OCI-LY3 (cell line): Measurements from ENCODE around the gene FAM219A.
"Not testable (repeated sequence)": the region's sequence is repeated elsewhere in the genome, so short reads cannot be mapped to it uniquely, and the experiment has no call there.

Source experiments
- H2AFZ ChIP-seq: fragments of 200-600, 300-600 bp; shearing (Covaris generic); 2 replicates; pipeline ENCODE4 v1.6.0; 2014; ENCODE audit warnings: antibody characterized with exemption, low read depth, low read length
- H3K27ac ChIP-seq: fragments of 200-600, 300-600 bp; sonication (generic); 2 replicates; pipeline ENCODE4 v1.5.1; 2014; ENCODE audit warnings: mild to moderate bottlenecking, low read length, moderate library complexity, mixed read lengths
- H3K27me3 ChIP-seq: fragments of 200-600, 300-600 bp; sonication (generic); 2 replicates; pipeline ENCODE4 v1.6.1; 2014; ENCODE audit warnings: low read depth, low read length, mixed read lengths
- H3K36me3 ChIP-seq: fragments of 200-600, 300-600 bp; sonication (generic); replicated peaks from 2 replicates; pipeline ENCODE3; 2014; ENCODE audit warnings: low read depth, low read length, mixed read lengths
- H3K4me1 ChIP-seq: fragments of 300-600, 200-600 bp; sonication (generic); 2 replicates; pipeline ENCODE4 v1.6.1; 2014; ENCODE audit warnings: low read length, mixed read lengths
- H3K4me2 ChIP-seq: fragments of 200-600, 300-600 bp; sonication (generic); 2 replicates; pipeline ENCODE4 v1.6.1; 2014; ENCODE audit warnings: low read length, mixed read lengths
- H3K4me3 ChIP-seq: fragments of 300-600, 200-600 bp; sonication (generic); 2 replicates; pipeline ENCODE4 v1.5.1; 2014; ENCODE audit warnings: antibody characterized with exemption, mild to moderate bottlenecking, low read length, moderate library complexity
- H3K79me2 ChIP-seq: fragments of 300-600, 200-600 bp; shearing (Covaris generic); 2 replicates; pipeline ENCODE4 v1.6.1; 2014; ENCODE audit warnings: mild to moderate bottlenecking, low read length, mixed read lengths
- H3K9ac ChIP-seq: fragments of 300-600, 200-600 bp; shearing (Covaris generic); 2 replicates; pipeline ENCODE4 v1.6.0; 2014; ENCODE audit warnings: mild to moderate bottlenecking, low read length, moderate library complexity
- H3K9me3 ChIP-seq: fragments of 200-600, 300-600 bp; shearing (Covaris generic); 2 replicates; pipeline ENCODE4 v1.6.1; 2014; ENCODE audit warnings: low read length, mixed read lengths; ENCODE audit not compliant: insufficient read depth
- H4K20me1 ChIP-seq: fragments of 200-600, 300-600 bp; sonication (generic); 2 replicates; pipeline ENCODE4 v1.6.1; 2016; ENCODE audit warnings: low read length, mixed read lengths; ENCODE audit not compliant: insufficient read depth
- CTCF ChIP-seq: fragments of 200-600, 300-600 bp; sonication (generic); IDR thresholded peaks from 2 replicates; pipeline ENCODE4 v1.5.1; 2014; ENCODE audit warnings: antibody characterized with exemption, low read length, low read depth
- EZH2phosphoT487 ChIP-seq: fragments of 200-600 bp; shearing (Covaris generic); IDR thresholded peaks from 2 replicates; pipeline ENCODE4 v1.6.1; 2018; ENCODE audit warnings: antibody characterized with exemption, mixed run types, low read depth

The FAM219A gene

GRCh38 chr9:34366365-34366764, 92.0 kb downstream of the FAM219A start:
- H3K9ac ChIP-seq = no peak overlapping the region
- no peaks in the 10 kb centered on the region for H4K20me1 ChIP-seq
- H3K79me2 ChIP-seq = no peaks in the 10 kb centered on the region
- no peaks in the 10 kb centered on the region for H3K36me3 ChIP-seq
- H3K4me3 ChIP-seq = no peak overlapping the region
- H3K27ac ChIP-seq = no peak overlapping the region
- no peaks in the 10 kb centered on the region for H3K4me1 ChIP-seq
- H3K27me3 ChIP-seq = no peaks in the 10 kb centered on the region
- TF ChIP-seq EZH2phosphoT487 = no peak
- TF ChIP-seq CTCF = no peak
- no peaks in the 10 kb centered on the region for H3K9me3 ChIP-seq
- H2AFZ ChIP-seq = no peak overlapping the region
- H3K4me2 ChIP-seq = no peak overlapping the region

GRCh38 chr9:34365282-34365681, 93.1 kb downstream of the FAM219A start:
- no peak overlapping the region for H3K9ac ChIP-seq
- H2AFZ ChIP-seq = no peak overlapping the region
- H3K36me3 ChIP-seq = no peaks in the 10 kb centered on the region
- no peak overlapping the region for H3K27ac ChIP-seq
- H3K4me1 ChIP-seq = no peaks in the 10 kb centered on the region
- no peaks in the 10 kb centered on the region for H3K79me2 ChIP-seq
- H3K4me2 ChIP-seq = no peak overlapping the region
- no peak overlapping the region for H3K4me3 ChIP-seq
- H4K20me1 ChIP-seq = no peaks in the 10 kb centered on the region
- TF ChIP-seq CTCF = no peak
- no peaks in the 10 kb centered on the region for H3K9me3 ChIP-seq
- H3K27me3 ChIP-seq = no peaks in the 10 kb centered on the region

- TF ChIP-seq EZH2phosphoT487 (no peak), CTCF (no peak)
- no peaks in the 10 kb centered on the region for H3K9me3 ChIP-seq
- no peaks in the 10 kb centered on the region for H3K36me3 ChIP-seq
- H3K27ac ChIP-seq = no peak overlapping the region
- H4K20me1 ChIP-seq = no peaks in the 10 kb centered on the region
- H3K79me2 ChIP-seq = no peaks in the 10 kb centered on the region
- no peak overlapping the region for H3K4me3 ChIP-seq
- no peak overlapping the region for H3K4me2 ChIP-seq
- H2AFZ ChIP-seq = no peak overlapping the region
- no peaks in the 10 kb centered on the region for H3K4me1 ChIP-seq
- H3K27me3 ChIP-seq = no peaks in the 10 kb centered on the region
- H3K9ac ChIP-seq = no peak overlapping the region
These were observed 94.6 kb downstream of the FAM219A start for GRCh38 chr9:34363619-34364351.

- H2AFZ ChIP-seq = no peak overlapping the region
- no peak overlapping the region for H3K27ac ChIP-seq
- no peak overlapping the region for H3K9ac ChIP-seq
- no peaks in the 10 kb centered on the region for H3K4me1 ChIP-seq
- H3K79me2 ChIP-seq = no peaks in the 10 kb centered on the region
- H3K4me2 ChIP-seq = no peak overlapping the region
- H3K27me3 ChIP-seq = no peaks in the 10 kb centered on the region
- no peaks in the 10 kb centered on the region for H3K9me3 ChIP-seq
- H3K4me3 ChIP-seq = no peak overlapping the region
- TF ChIP-seq CTCF (no peak), EZH2phosphoT487 (no peak)
- H3K36me3 ChIP-seq = no peaks in the 10 kb centered on the region
- H4K20me1 ChIP-seq = no peaks in the 10 kb centered on the region
These were observed 95.7 kb downstream of the FAM219A start for GRCh38 chr9:34362614-34363214.

- not testable (repeated sequence) for H3K27ac ChIP-seq, H3K27me3 ChIP-seq, H2AFZ ChIP-seq, H3K4me2 ChIP-seq, H3K4me3 ChIP-seq, H3K79me2 ChIP-seq, H3K36me3 ChIP-seq, H3K9me3 ChIP-seq, H3K9ac ChIP-seq, H3K4me1 ChIP-seq, H4K20me1 ChIP-seq
These were observed 105.4 kb downstream of the FAM219A start for GRCh38 chr9:34352957-34353356.

- not testable (repeated sequence) for H3K4me1 ChIP-seq, H4K20me1 ChIP-seq, H3K9ac ChIP-seq, H3K4me2 ChIP-seq, H3K36me3 ChIP-seq, H3K27ac ChIP-seq, H3K79me2 ChIP-seq, H3K27me3 ChIP-seq, H3K9me3 ChIP-seq, H3K4me3 ChIP-seq, H2AFZ ChIP-seq
These were observed 106.2 kb downstream of the FAM219A start for GRCh38 chr9:34352122-34352652.
